Measurements from ENCODE around the gene ZNF260.
"Not testable (repeated sequence)": the region's sequence is repeated elsewhere in the genome, so short reads cannot be mapped to it uniquely, and the experiment has no call there.

ZNF260 gene

GRCh38 chr19:36497001-36497400, 31.1 kb downstream of the ZNF260 start:
- H4K20me1 ChIP-seq (ENCODE audit: insufficient read depth, low read length, poor library complexity, severe bottlenecking) = no peaks in the 10 kb centered on the region
- no peaks in the 10 kb centered on the region for H3F3A ChIP-seq (ENCODE audit: low read depth)
- TF ChIP-seq EZH2phosphoT487 (IDR thresholded peaks at IDR 0.05; ENCODE audit: borderline replicate concordance) (no peak), CTCF (conservative IDR thresholded peaks at IDR 0.05; ENCODE audit: low read length) (no peak)
- H3K4me3 ChIP-seq (ENCODE audit: low read length, poor library complexity, severe bottlenecking) = no peak overlapping the region
- H3K27me3 ChIP-seq (ENCODE audit: insufficient read depth, low read length, poor library complexity, severe bottlenecking) = no peaks in the 10 kb centered on the region
- no peak overlapping the region for H2AFZ ChIP-seq (ENCODE audit: low read length)
- no peak overlapping the region for H3K9ac ChIP-seq (ENCODE audit: low read depth, low read length, poor library complexity, severe bottlenecking)
- H3K9me3 ChIP-seq (ENCODE audit: insufficient read depth, low read depth, low read length) = peaks cover 13% of the 10 kb centered on the region
- H3K79me2 ChIP-seq (ENCODE audit: insufficient read depth, low read length) = no peaks in the 10 kb centered on the region
- H3K36me3 ChIP-seq (ENCODE audit: insufficient read depth, low read length) = no peaks in the 10 kb centered on the region
- H3K4me1 ChIP-seq (ENCODE audit: insufficient read depth, low read length, poor library complexity, severe bottlenecking) = no peaks in the 10 kb centered on the region
- no peaks in the 10 kb centered on the region for H3K9me2 ChIP-seq (replicated peaks; ENCODE audit: low read depth, low read length)
- no peak overlapping the region for H3K4me2 ChIP-seq (ENCODE audit: low read depth, low read length, poor library complexity, severe bottlenecking)

- H3K4me1 ChIP-seq (ENCODE audit: insufficient read depth, low read length, poor library complexity, severe bottlenecking); H3F3A ChIP-seq (ENCODE audit: low read depth); H3K9ac ChIP-seq (ENCODE audit: low read depth, low read length, poor library complexity, severe bottlenecking); H3K4me2 ChIP-seq (ENCODE audit: low read depth, low read length, poor library complexity, severe bottlenecking); H3K27me3 ChIP-seq (ENCODE audit: insufficient read depth, low read length, poor library complexity, severe bottlenecking); H3K4me3 ChIP-seq (ENCODE audit: low read length, poor library complexity, severe bottlenecking); H4K20me1 ChIP-seq (ENCODE audit: insufficient read depth, low read length, poor library complexity, severe bottlenecking); H3K9me2 ChIP-seq (replicated peaks; ENCODE audit: low read depth, low read length); H2AFZ ChIP-seq (ENCODE audit: low read length); H3K9me3 ChIP-seq (ENCODE audit: insufficient read depth, low read depth, low read length); H3K36me3 ChIP-seq (ENCODE audit: insufficient read depth, low read length): not testable (repeated sequence)
- peak; percentile 58 for TF ChIP-seq CTCF (conservative IDR thresholded peaks at IDR 0.05; ENCODE audit: low read length)
- peaks cover 12% of the 10 kb centered on the region; the same call in 1 of the 2 replicates for H3K79me2 ChIP-seq (ENCODE audit: insufficient read depth, low read length)
These were observed 35.2 kb downstream of the ZNF260 start for GRCh38 chr19:36492689-36493453.

- not testable (repeated sequence) for H3K4me3 ChIP-seq (ENCODE audit: low read length, poor library complexity, severe bottlenecking); H3K27me3 ChIP-seq (ENCODE audit: insufficient read depth, low read length, poor library complexity, severe bottlenecking); H3K36me3 ChIP-seq (ENCODE audit: insufficient read depth, low read length); H3K9me2 ChIP-seq (replicated peaks; ENCODE audit: low read depth, low read length); H3K9ac ChIP-seq (ENCODE audit: low read depth, low read length, poor library complexity, severe bottlenecking); H3F3A ChIP-seq (ENCODE audit: low read depth); H3K4me1 ChIP-seq (ENCODE audit: insufficient read depth, low read length, poor library complexity, severe bottlenecking); H3K4me2 ChIP-seq (ENCODE audit: low read depth, low read length, poor library complexity, severe bottlenecking); H2AFZ ChIP-seq (ENCODE audit: low read length); H3K9me3 ChIP-seq (ENCODE audit: insufficient read depth, low read depth, low read length); H4K20me1 ChIP-seq (ENCODE audit: insufficient read depth, low read length, poor library complexity, severe bottlenecking)
- H3K79me2 ChIP-seq (ENCODE audit: insufficient read depth, low read length) = peaks cover 21% of the 10 kb centered on the region
These were observed 37.2 kb downstream of the ZNF260 start for GRCh38 chr19:36490846-36491245.

GRCh38 chr19:36489920-36490415, 38.1 kb downstream of the ZNF260 start:
- peak overlapping the region; percentile 88 for H3K4me3 ChIP-seq (ENCODE audit: low read length, poor library complexity, severe bottlenecking)
- H4K20me1 ChIP-seq (ENCODE audit: insufficient read depth, low read length, poor library complexity, severe bottlenecking) = no peaks in the 10 kb centered on the region
- TF ChIP-seq CTCF (conservative IDR thresholded peaks at IDR 0.05; ENCODE audit: low read length) (no peak), EZH2phosphoT487 (IDR thresholded peaks at IDR 0.05; ENCODE audit: borderline replicate concordance) (no peak)
- peaks cover 25% of the 10 kb centered on the region for H3K79me2 ChIP-seq (ENCODE audit: insufficient read depth, low read length)
- no peaks in the 10 kb centered on the region for H3K9me2 ChIP-seq (replicated peaks; ENCODE audit: low read depth, low read length)
- H3F3A ChIP-seq (ENCODE audit: low read depth) = no peaks in the 10 kb centered on the region
- H2AFZ ChIP-seq (ENCODE audit: low read length) = peak overlapping the region; percentile 97
- H3K27me3 ChIP-seq (ENCODE audit: insufficient read depth, low read length, poor library complexity, severe bottlenecking) = no peaks in the 10 kb centered on the region
- peak overlapping the region; percentile 78 for H3K9ac ChIP-seq (ENCODE audit: low read depth, low read length, poor library complexity, severe bottlenecking)
- no peaks in the 10 kb centered on the region for H3K9me3 ChIP-seq (ENCODE audit: insufficient read depth, low read depth, low read length)
- peak overlapping the region; percentile 76 for H3K4me2 ChIP-seq (ENCODE audit: low read depth, low read length, poor library complexity, severe bottlenecking)
- H3K36me3 ChIP-seq (ENCODE audit: insufficient read depth, low read length) = no peaks in the 10 kb centered on the region
- H3K4me1 ChIP-seq (ENCODE audit: insufficient read depth, low read length, poor library complexity, severe bottlenecking) = peaks cover 10% of the 10 kb centered on the region

Data from Loucy (cell line).